Skeletal muscle tissue (tissue), 4 donors: ENCODE results near the gene RNF103. TPM values are rescaled to one million over a fixed set of nuclear protein-coding genes. Genes with fewer than 3 reads are reported as not detected.
A peak's percentile ranks its signal among the peaks of the same experiment; 100 is the strongest.

Source experiments
- H3K27ac ChIP-seq: one replicate; pipeline ENCODE4 v1.7.0; 2013; ENCODE audit warnings: mild to moderate bottlenecking, low read depth, low read length, inconsistent platforms
- H3K27me3 ChIP-seq, 3 donors: one replicate each; pipeline ENCODE4 v1.7.0; 2013; ENCODE audit warnings: low read length in 3 of 3; ENCODE audit not compliant: control insufficient read depth in 3 of 3, insufficient read depth in 3 of 3
- H3K36me3 ChIP-seq, 3 donors: one replicate each; pipeline ENCODE4 v1.7.0; 2013; ENCODE audit warnings: low read length in 3 of 3; ENCODE audit not compliant: control insufficient read depth in 3 of 3, insufficient read depth in 3 of 3
- H3K4me1 ChIP-seq, 3 donors: one replicate each; pipeline ENCODE4 v1.7.0; 2013; ENCODE audit warnings: low read length in 3 of 3, mild to moderate bottlenecking in 3 of 3; ENCODE audit not compliant: control insufficient read depth in 3 of 3, insufficient read depth in 3 of 3
- H3K4me3 ChIP-seq, 3 donors: one replicate each; pipeline ENCODE4 v1.7.0; 2013; ENCODE audit warnings: low read length in 3 of 3
- H3K9ac ChIP-seq, 3 donors: one replicate each; pipeline ENCODE4 v1.7.0; 2013; ENCODE audit warnings: low read length in 3 of 3, mild to moderate bottlenecking in 3 of 3, moderate library complexity in 2 of 3, low read depth in 1 of 3
- H3K9me3 ChIP-seq, 3 donors: one replicate each; pipeline ENCODE4 v1.7.0; 2013; ENCODE audit warnings: low read length in 3 of 3; ENCODE audit not compliant: control insufficient read depth in 3 of 3
- total RNA-seq: library from RNA; depleted of rRNA; stranded (reverse); fragments of >200 nt; gene quantifications from one replicate; pipeline ENCODE4 v1.2.3, GENCODE V29; 2014
- donor health status: Osteomylitis.

Gene RNF103
- total RNA-seq, 1 donor from 2014 or later = 33.4 TPM

DNA sequence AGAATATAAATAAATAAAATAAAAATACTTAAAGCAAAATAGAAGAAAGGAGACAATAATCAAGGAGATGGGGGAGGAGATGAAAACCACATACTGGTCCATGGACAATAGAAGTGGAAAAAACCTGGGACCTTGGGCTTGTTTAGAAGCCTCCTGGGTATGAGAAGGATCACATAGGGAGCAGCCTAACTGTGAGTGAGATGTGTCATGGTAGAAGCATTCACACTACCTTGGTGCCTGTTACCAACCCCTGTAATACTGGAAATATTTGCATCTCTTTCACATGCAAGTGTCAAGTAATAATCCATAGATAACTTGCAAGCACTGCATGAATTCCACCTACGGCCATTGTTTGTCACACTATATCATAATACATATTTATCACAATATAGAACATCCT lies 23.2 kb upstream of the RNF103 start:
- H3K27me3 ChIP-seq = no peaks in the 10 kb centered on the region
- no peak overlapping the region for H3K4me3 ChIP-seq
- no peak overlapping the region for H3K9ac ChIP-seq

GRCh38 chr2:86646329-86646728 lies 22.7 kb upstream of the RNF103 start:
- no peaks in the 10 kb centered on the region for H3K9me3 ChIP-seq
- H3K36me3 ChIP-seq = no peaks in the 10 kb centered on the region
- H3K4me1 ChIP-seq = no peaks in the 10 kb centered on the region
- H3K27ac ChIP-seq = no peak overlapping the region
- H3K4me3 ChIP-seq = no peak overlapping the region
- no peak overlapping the region for H3K9ac ChIP-seq
- H3K27me3 ChIP-seq = no peaks in the 10 kb centered on the region

More for the DNA sequence above, 23.2 kb upstream of the RNF103 start:
- Histone ChIP-seq H3K36me3 (no peaks in the 10 kb centered on the region), H3K9me3 (no peaks in the 10 kb centered on the region), H3K27ac (no peak overlapping the region), H3K4me1 (no peaks in the 10 kb centered on the region)

DNA sequence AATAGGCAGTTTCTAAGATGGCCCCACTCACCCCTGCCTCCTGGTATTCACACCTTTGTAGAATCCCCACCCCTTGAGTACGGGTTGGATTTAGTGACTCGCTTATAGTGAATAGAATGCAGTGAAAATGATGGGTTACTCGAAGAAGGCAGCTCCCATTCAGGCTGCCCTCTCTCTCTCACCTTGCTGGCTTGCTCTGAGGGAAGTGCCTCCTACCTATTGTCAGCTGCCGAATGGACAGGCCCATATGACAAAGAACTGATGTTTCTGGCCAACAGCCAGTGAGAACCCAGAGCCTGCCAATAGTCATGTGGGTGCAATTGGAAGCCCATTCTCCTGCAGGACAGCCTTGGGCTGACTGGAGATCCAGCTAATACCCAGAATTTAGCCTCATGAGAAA lies 22.1 kb upstream of the RNF103 start:
- H3K27ac ChIP-seq = no peak overlapping the region
- H3K9ac ChIP-seq = no peak overlapping the region
- H3K4me3 ChIP-seq = no peak overlapping the region
- no peaks in the 10 kb centered on the region for H3K4me1 ChIP-seq
- H3K36me3 ChIP-seq = no peaks in the 10 kb centered on the region
- H3K27me3 ChIP-seq = no peaks in the 10 kb centered on the region
- H3K9me3 ChIP-seq = no peaks in the 10 kb centered on the region

- H3K4me3 ChIP-seq = no peak overlapping the region
- no peak overlapping the region for H3K9ac ChIP-seq
- H3K27ac ChIP-seq = no peak overlapping the region
- no peaks in the 10 kb centered on the region for H3K4me1 ChIP-seq
- H3K27me3 ChIP-seq = no peaks in the 10 kb centered on the region
- H3K9me3 ChIP-seq = no peaks in the 10 kb centered on the region
- H3K36me3 ChIP-seq = no peaks in the 10 kb centered on the region
These were observed 15.0 kb upstream of the RNF103 start for GRCh38 chr2:86638712-86639111.

- Histone ChIP-seq H3K36me3 (no peaks in the 10 kb centered on the region), H3K9me3 (no peaks in the 10 kb centered on the region), H3K4me1 (peaks cover 2 to 12% (median 6%) of the 10 kb centered on the region in 3 donors), H3K27me3 (no peaks in the 10 kb centered on the region), H3K4me3 (no peak overlapping the region), H3K27ac (no peak overlapping the region), H3K9ac (no peak overlapping the region)
These were observed 13.2 kb upstream of the RNF103 start for GRCh38 chr2:86636842-86637241.

- Histone ChIP-seq H3K27ac (no peak overlapping the region), H3K9ac (no peak overlapping the region), H3K4me1 (peaks cover 2 to 12% (median 6%) of the 10 kb centered on the region in 3 donors), H3K4me3 (no peak overlapping the region), H3K36me3 (no peaks in the 10 kb centered on the region), H3K9me3 (no peaks in the 10 kb centered on the region), H3K27me3 (no peaks in the 10 kb centered on the region)
These were observed 10.7 kb upstream of the RNF103 start for GRCh38 chr2:86634352-86634751.

DNA sequence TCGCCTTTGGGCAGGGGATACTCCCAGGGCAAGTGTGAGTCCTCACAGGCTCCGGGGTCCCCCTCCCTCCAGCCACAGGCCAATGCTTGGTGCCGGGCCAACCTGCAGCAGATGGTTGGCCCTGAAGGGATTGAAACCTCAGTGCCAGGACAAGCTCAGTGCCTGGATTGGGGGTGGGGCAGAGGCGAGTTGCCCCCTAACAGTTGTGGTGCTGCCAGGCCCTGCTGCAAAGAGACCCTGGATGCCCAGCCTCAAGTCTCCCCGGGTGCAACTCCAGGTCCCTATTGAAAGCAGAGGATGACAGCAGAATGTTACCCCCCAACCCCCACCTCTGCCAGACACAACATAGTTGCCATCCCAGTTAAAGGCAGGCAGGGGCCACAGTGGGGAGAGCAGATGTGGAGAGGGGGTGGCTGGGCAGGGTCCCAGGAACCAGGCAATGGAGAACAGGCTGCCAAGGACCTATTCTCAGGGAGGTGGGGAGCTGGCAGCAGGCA lies 9.5 kb upstream of the RNF103 start:
- Histone ChIP-seq H3K9me3 (no peaks in the 10 kb centered on the region), H3K27ac (no peak overlapping the region), H3K27me3 (no peaks in the 10 kb centered on the region), H3K4me1 (peaks cover 2 to 12% (median 6%) of the 10 kb centered on the region in 3 donors), H3K36me3 (no peaks in the 10 kb centered on the region), H3K9ac (no peak overlapping the region), H3K4me3 (no peak overlapping the region)

- Histone ChIP-seq H3K9me3 (no peaks in the 10 kb centered on the region), H3K9ac (no peak overlapping the region), H3K4me3 (no peak overlapping the region), H3K4me1 (peaks cover 2 to 12% (median 6%) of the 10 kb centered on the region in 3 donors), H3K27me3 (no peaks in the 10 kb centered on the region), H3K36me3 (no peaks in the 10 kb centered on the region), H3K27ac (no peak overlapping the region)
These were observed 9.0 kb upstream of the RNF103 start for GRCh38 chr2:86632672-86633071.

DNA sequence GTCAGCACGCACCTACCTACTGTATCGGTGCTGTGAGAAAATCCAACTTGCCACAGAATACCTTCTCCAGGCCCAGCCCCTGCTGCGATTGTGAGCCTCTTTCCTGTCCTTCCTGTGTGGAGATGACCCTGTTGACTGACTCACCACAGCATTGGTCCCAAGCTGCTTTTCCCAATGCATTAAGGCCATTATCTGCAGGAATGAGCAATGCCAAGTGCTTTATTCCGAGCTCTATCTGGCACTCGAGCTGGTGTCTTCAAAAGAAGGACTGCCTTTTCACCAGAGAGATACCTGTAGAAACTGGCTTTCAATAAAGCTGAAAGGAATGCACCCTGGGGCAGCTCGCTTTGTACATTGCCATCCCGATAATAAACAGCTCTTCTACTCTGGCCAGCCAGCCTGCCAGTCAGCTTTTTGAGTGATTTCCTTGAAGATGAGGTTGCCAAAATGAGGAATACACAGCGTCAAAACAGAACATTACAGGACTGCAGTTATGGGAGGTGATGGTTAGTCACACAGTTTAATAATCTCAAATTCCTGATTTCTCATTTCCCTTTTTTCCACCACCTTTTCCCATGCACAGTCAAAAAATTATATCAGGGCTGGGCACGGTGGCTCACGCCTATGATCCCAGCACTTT lies 8.3 kb upstream of the RNF103 start:
- H3K4me1 ChIP-seq = peaks cover 2 to 12% (median 6%) of the 10 kb centered on the region in 3 donors
- H3K27ac ChIP-seq = no peak overlapping the region
- no peaks in the 10 kb centered on the region for H3K9me3 ChIP-seq
- no peaks in the 10 kb centered on the region for H3K27me3 ChIP-seq
- H3K36me3 ChIP-seq = no peaks in the 10 kb centered on the region
- peak overlapping the region in 1 of 3 donors; percentile 13 for H3K9ac ChIP-seq
- H3K4me3 ChIP-seq = no peak overlapping the region

- no peak overlapping the region for H3K4me3 ChIP-seq
- H3K9me3 ChIP-seq = no peaks in the 10 kb centered on the region
These were observed 4.4 kb upstream of the RNF103 start for GRCh38 chr2:86628091-86628522.

More at GRCh38 chr2:86628091-86628522, 4.4 kb upstream of the RNF103 start:
- H3K27me3 ChIP-seq = no peaks in the 10 kb centered on the region
- no peak overlapping the region for H3K27ac ChIP-seq
- no peak overlapping the region for H3K9ac ChIP-seq
- H3K36me3 ChIP-seq = no peaks in the 10 kb centered on the region
- peaks cover 5 to 12% (median 6%) of the 10 kb centered on the region in 3 donors for H3K4me1 ChIP-seq
